Left ventricle myocardium superior (tissue), 1 donor: ENCODE measurements around the gene TSGA10IP. TPM values are rescaled to one million over a fixed set of nuclear protein-coding genes. Genes with fewer than 3 reads are reported as not detected.

Experiments used
- ATAC-seq: fragments of 200-7000 bp; cut with Tn5 transposase; one replicate; pipeline ENCODE4 v1.9.1; 2020; ENCODE audit warnings: mild to moderate bottlenecking, moderate library complexity
- DNase-seq: peaks from one replicate; pipeline ENCODE4 v3.0.0-alpha.2; 2020
- intact Hi-C: fragments of 100-400 bp; cut with micrococcal nuclease; formaldehyde crosslinking; loops from one replicate; pipeline ENCODE4 v1.11.0; 2022
- long read RNA-seq: library from polyadenylated mRNA; unstranded; transcript quantifications from one replicate; pipeline ENCODE4 v2.0.0, GENCODE V29; 2021
- total RNA-seq: library from RNA; stranded (reverse); fragmentation: NEBNext Ultra II Directional; extraction: Animal tissue kit (Norgen Biotek cat#: 25700); gene quantifications from one replicate; pipeline ENCODE4 v1.2.1, GENCODE V29; 2021
- donor health status: DM: no; HTN: yes; CAD: no; lungs with severe emphysema.

Gene TSGA10IP
- not detected for total RNA-seq
- long read RNA-seq, result 0 reads

GRCh38 chr11:65945430-65945911, at the start of gene TSGA10IP:
TSS of gene TSGA10IP (plus strand) at chr11:65945480. CDS start at chr11:65945676, 196 bp downstream.
- intact Hi-C loops, result no loop called here
- ATAC-seq, result no peak
- DNase-seq, result no peak

DNA sequence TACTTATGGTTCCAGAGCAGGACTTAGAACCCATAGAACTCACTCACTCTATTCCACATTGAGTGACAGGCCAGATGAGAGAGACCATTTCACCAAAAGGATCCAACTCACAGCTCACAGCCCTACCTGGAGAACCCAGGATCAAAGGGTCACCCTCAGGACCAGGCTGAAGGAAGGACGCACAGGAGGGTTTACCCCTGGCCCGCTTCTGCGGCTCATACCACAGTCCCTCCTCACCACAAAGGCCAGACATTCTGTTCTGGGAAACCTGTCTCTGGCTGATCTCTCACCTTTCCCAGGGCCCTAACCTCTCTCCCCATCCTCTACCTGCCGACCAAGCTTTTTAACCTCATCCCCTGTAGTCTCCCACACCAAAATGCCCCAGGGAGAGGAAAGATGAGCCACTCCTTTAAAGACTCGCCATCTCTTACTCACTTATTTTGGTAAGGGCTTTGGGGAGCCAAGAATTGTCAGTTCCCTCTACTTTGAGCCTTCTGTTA, 49.7 kb upstream of the TSGA10IP start:
- ATAC-seq (no peak), DNase-seq (peak; percentile 4)

DNA sequence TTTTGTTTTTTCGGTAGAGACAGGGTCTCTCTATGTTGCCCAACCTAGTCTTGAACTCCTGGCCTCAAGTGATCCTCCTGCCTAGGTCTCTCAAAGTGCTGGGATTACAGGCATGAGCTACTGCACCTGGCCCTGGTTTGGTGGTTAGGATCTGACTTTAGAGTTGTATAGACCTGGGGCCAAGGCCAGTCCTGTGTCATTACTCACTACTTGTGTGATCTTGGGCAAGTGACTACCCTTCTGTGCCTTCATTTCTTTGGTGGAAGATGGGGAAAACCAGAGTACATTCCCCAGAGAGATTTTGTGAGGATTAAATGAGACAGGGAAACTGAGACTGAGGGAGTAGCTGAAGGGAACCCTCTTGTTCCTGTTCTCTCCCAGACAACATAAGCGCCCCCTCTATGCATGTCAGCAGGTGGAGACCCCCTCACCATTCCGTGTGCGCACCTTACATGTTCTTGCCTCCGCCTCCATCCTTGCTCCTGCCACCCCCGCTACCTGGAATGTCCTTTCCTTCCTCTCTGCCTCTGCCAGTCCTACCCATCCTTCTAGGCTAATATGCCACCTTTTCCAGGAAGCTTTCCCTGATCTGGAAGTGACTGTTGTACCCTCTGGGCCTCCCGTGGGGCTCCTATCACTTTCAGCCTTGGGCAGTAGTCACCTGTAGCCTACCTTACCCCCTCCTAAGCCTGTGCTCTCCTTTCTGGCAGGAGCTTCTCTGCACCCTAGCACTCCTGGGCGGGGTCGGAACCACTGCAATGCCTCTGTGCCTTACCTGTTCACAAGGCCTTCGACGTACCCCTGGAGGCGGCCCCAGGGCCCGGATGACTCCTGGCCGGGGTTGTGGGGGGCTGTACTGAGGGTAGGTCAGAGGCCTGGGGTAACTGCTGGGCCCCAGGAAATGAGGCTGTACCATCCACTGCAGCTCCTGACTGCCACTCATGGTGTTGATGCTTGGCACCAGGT, 49.0 kb upstream of the TSGA10IP start:
- DNase-seq (peak; percentile 27), ATAC-seq (no peak)
- intact Hi-C loops, result no loop called here

More for the DNA sequence above, 49.7 kb upstream of the TSGA10IP start:
- intact Hi-C loops, result no loop called here

GRCh38 chr11:65897020-65897471, 48.2 kb upstream of the TSGA10IP start:
- ATAC-seq (no peak), DNase-seq (no peak)
- intact Hi-C loops, result no loop called here

DNA sequence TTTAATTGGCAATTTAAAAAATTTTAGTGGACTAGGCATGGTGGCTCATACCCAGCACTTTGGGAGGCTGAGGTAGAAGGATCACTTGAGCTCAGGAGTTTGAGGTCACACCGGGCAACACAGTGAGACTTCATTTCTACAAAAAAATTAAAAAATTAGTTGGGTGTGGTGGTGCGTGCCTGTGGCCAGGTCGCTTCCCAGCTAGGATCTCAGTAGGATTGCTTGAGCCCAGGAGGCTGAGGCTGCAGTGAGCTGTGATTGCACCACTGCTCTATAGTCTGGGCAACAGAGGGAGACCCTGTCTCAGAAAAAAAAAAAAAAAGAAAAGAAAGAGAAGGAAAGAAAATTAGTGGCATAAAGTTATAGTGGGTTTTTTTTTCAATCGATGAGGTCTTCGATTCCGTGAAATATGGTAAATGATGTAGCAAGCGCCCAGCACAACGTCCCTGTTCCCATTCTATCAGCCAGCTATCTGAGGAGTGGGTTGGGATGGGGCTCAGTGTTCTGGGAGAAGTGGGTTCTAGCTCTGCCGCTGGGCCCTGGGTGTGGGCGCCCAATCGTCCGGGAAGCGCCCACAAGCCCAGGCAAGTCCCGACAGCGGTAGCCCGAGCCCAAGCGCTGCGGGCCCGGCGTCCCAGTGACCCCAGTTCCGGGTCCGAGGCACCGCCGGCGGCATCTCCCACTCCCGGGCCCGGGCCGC, 46.5 kb upstream of the TSGA10IP start:
- DNase-seq (peak; percentile 4), ATAC-seq (no peak)
- intact Hi-C loops, result no loop called here

GRCh38 chr11:65899356-65900124, 45.7 kb upstream of the TSGA10IP start:
- intact Hi-C loops, result no loop called here
- ATAC-seq (peak; percentile 54), DNase-seq (peak; percentile 72)

DNA sequence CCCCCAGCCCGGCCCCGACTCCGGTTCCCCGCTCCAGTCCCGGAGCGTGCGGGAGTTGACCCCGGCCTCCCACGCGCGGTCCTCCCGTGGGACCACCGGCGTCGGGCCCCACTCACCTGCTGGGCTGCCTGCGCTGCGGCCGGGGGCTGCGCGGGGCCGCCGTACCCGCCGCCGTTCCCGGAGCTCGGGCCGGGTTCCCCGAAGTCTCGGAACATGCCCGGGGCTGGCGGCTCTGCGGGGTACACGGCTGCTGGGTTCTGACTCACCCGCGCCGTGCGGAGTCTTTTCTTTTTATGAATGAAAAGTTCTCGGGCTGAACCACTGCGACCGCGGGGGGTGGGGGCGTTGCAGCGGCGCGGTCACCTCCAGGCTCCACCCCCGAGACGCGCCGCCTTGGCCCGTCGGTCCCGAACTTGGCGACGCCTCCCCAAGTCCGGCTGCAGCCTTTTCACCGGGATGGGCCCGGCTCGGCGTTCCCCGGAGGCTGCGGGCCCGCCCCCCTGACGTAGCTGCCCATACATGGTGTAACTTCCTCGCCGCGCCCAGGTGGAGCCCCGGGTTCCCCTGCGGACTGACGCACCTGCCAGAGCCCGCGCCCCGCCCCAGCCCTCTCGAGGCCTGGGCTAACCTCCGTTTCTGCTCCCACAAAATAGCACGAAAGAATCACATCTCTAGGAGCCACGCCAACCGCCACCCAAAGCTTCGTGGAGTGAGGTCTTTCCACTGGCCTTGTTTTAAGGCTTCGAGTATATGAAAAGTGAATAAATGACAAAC, 45.0 kb upstream of the TSGA10IP start, which contains the start of gene FOSL1:
Gene FOSL1 (minus strand): TSS at position 264 of the 774 bp plus-strand sequence. CDS start 49 bp downstream, at position 215.
- ATAC-seq (peak; percentile 94), DNase-seq (peak; percentile 91)
- intact Hi-C loops, result no loop called here

GRCh38 chr11:65900899-65901180, 44.4 kb upstream of the TSGA10IP start:
- intact Hi-C loops, result no loop called here
- DNase-seq, result no peak
- no peak for ATAC-seq

DNA sequence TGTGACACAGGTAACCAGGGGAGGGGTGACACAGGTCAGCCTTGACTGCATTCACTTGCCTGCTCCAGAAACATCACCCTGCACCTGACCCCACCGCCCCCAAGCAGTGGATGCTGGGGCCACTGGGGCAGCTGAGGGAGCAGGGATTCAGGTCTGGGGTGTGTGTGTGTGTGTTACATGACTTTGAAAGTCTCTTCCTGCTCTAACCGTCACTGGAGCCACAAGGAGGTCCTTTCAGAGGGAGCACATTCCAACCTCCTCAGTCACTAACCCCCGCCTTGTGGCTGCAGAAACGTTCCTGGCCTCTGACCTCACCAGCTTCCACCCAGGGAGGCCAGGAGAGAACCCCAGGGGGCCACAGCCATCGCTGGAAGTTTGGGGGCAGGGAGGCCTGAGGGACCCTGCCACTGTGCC, 42.2 kb upstream of the TSGA10IP start:
- ATAC-seq (no peak), DNase-seq (peak; percentile 9)
- intact Hi-C loops, result no loop called here

DNA sequence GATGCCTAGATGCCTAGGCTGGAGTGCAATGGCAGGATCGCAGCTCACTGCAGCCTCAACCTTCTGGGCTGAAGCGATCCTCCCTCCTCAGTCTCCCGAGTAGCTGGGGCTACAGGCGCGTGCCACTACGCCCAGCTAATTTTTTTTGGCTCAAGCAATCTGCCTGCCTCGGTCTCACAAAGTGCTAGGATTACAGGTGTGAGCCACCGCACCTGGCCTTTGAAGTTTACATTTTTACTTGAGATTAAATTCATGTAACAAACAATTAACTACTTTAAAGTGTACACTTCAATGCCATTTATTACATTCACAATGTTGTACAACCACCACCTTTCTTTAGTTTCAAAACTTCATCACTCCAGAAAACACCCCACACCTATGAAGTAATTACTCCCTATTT, 41.6 kb upstream of the TSGA10IP start:
- ATAC-seq (no peak), DNase-seq (no peak)
- intact Hi-C loops, result no loop called here

DNA sequence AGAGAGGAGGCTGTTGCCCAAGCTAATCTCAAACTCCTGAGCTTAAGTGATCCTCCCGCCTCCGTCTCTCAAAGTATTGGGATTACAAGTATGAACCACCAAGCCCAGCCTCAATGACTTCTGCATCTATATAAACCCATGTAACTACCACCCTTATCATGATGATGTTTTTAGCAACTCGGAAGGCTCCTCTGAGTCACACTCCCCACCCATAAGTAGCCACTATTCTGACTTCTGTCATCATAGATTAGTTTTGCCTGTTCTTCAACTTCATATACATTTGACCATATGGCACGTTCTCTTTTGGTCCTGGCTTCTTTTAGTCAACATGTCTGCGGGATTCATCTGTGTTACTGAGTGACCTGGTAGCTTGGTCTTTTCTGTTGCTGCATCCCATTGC, 38.7 kb upstream of the TSGA10IP start:
- DNase-seq (no peak), ATAC-seq (no peak)
- intact Hi-C loops, result no loop called here

DNA sequence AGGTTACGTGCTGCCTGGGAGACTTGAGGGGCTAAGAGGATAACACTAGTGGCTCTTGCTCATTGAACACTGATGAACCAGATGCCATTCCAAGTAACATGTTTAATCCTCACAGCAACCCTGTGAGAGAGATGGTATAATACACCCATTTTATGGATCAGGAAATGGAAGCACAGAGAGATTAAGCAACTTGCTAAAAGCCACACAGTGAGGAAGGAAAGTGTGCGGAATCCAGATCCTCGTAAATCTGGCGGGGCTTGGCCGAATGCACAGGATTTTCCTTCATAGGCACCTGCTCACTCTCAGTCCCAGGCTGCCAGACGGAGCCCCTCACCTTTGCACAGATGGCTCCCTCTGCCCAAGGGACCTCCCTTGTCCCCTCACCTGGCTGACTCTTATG, 37.4 kb upstream of the TSGA10IP start:
- ATAC-seq (no peak), DNase-seq (no peak)
- intact Hi-C loops, result no loop called here

- intact Hi-C loops, result no loop called here
- ATAC-seq (peak; percentile 21), DNase-seq (peak; percentile 50)
Measured at GRCh38 chr11:65911682-65912568, 33.4 kb upstream of the TSGA10IP start.

DNA sequence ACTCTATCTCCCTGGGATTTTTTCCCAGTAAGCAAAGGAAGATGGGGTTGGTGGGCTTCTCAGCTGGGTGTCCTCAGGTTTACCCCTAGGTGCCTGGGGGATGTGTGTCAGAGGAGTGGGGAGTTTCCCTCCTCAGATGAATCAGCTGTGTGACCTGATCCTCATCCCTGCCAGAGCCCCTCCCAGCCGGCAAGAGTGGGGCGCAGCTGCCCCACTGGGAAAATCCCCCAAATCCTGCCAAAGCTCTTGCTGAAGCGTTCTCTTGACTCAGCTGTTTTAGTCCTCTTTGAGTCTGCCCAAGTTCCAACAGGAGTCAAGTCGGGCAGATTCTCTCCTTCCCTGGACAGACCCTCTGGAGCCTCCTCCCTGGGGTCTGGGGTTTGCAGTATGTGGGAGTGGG, 32.4 kb upstream of the TSGA10IP start:
- DNase-seq (no peak), ATAC-seq (no peak)
- intact Hi-C loops, result no loop called here

GRCh38 chr11:65915101-65915820, 30.0 kb upstream of the TSGA10IP start:
- ATAC-seq (no peak), DNase-seq (no peak)
- intact Hi-C loops, result no loop called here

DNA sequence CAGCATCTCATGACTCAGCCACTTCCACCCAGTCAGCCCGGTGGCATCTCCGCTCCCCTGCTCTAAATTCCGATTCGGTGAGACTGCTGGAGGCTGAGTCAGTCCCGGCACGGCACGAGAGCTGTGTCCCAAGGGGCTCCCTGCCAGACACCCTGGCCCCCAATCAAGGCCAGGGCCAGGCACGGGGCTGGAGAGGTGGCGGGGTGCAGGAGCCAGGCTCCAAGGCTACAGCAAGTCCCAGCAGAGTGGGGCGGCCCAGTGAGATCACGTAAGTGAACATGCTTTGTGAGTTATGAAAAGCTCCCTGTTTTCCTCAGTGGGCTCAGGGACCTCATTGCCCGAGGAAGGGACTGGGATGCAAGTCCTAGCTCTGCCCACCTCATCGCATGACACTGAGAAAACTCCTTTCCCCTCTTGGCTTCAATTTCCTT, 29.4 kb upstream of the TSGA10IP start:
- ATAC-seq (peak; percentile 44), DNase-seq (peak; percentile 78)
- intact Hi-C loops, result no loop called here

DNA sequence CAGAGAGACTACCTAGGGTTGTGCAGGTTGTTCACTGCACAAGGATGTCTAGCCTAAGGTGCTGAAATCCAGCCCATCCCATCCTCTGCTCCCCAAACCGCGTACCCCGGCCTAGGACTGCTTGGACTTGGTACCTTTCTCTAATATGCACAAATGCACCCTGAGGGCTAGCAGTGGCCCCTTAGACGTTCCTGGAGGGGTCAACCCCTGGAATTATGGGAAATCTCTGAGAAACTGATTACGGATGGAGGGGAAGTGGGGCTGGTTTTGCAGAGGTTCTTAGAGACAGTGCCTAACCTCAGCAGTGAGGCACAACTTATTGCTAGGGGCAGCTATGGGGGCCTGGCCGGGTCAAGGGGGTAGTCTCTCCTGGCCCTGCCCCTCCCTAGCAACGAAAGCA, 28.9 kb upstream of the TSGA10IP start:
- ATAC-seq (no peak), DNase-seq (no peak)
- intact Hi-C loops, result no loop called here
